HG03378 (cell line): Measurements from ENCODE around the gene PTPRN2.
A peak's percentile ranks its signal among the peaks of the same experiment; 100 is the strongest.
"Not testable (repeated sequence)": the region's sequence is repeated elsewhere in the genome, so short reads cannot be mapped to it uniquely, and the experiment has no call there.

Source experiments
- ATAC-seq: cut with Tn5 transposase; IDR thresholded peaks from one replicate; pipeline ENCODE4 v1.9.1; 2021; ENCODE audit warnings: mild to moderate bottlenecking, moderate library complexity; ENCODE audit not compliant: unreplicated experiment

The PTPRN2 gene

DNA sequence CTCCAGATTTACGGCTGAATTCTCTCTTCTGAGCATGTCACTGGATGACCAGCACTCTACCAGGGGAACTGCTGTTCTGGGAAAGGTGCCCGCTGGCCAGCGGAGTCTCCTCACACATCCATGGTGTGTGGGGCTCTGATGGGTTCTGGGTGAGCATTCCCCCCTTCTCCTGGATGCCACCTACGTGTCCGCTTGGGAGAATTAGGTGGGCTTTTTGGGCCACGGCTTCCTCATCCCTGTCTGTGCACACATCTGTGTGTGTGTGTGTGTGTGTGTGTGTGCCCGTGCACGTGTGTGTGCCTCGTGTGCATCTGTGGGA, 1087.8 kb downstream of the PTPRN2 start:
- no peak for ATAC-seq

DNA sequence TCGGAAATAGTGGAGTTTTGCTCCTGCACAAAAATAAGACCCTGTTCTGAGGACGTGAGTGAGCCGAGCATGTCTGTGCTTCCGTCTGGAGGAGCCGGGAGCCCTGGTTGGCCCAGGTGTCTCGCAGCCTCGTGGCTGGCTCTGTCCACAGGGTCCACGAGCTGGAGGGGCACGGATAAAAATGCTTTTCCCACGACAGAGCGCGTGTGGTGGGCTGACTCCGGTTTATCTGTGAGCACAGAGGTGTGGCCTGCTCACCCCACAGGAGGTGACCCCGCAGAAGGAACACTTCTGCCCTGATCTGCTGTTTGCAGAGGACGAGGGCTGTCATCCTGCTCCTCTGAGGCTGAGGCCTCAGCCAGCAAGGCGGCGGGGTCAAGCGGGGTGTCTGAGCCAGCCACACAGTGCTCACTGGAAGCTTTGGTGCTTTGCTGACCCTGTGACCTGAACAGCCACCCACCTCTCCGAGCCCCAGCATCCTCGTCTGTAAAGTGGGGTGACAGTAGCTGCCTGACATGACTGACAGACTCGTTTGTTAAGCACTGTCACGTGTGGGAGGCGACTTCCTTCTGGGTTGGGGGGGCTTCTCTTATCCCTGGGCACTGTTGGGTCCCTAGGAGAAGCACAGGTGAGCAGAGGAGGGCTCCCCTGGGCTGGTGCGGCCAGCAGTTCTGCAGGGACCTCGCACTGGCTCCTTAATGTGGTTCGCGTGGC, 1088.3 kb downstream of the PTPRN2 start:
- no peak for ATAC-seq

DNA sequence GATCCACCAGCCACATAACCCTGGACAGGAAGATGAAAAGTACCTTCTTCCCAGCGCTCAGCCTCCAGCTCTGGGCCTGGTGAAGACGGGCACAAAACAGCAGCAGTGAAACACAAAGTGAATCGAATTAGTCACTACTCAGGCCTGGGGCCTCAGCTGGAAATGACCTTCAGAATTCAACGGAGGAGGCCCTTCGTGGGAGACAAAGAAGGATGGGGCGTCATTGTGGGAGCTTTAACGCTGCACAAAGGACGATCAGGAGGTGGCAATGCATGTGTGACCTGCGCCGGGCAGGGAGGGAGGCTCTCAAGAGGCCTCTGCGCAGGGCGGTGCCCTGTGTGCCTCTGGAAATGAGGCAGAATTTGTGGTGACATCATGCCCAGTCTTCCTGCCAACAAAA, 1089.0 kb downstream of the PTPRN2 start:
- ATAC-seq, result no peak

DNA sequence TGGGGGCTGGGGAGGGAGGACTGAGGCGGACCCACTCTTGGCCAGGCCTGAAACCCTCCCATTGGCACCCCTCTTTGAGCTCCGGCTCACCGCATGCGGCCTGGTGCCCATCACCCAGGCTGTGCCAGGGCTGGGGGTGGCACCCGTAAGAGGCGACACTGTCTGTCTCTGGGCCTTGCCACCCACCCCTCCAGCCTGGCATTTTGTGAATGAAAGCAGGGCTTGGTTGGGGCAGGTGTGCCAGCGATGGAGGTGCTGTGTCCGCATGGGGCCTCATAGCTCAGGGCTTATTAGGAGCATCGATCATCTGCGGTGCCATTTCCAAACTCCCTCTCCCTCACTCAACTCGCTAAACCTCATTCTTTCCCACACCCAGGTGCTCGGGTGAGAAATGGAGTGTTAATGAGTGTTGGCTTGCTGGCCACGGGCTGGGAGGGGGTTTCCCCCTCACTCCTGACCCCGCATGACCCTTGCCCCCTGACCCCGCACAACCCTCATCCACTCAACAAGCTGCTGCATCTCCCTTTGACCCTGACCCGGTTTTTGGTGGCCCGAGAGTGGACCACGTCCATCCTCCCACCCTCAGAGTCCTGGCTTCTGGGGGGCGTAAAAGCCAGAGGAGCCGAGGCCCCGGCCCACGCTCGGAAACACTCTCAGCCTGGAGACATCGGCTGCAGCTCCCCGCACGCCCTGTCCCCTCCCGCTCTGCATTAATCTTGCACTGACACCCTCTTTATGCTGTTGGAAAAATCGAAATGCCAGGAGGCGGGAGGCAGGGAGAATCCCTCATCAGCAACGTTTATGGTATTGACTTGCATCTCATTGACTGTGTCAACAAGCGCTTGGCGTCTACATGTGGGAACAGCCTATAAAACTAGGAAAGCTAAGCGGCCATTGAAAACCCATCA, 1089.6 kb downstream of the PTPRN2 start:
- no peak for ATAC-seq

DNA sequence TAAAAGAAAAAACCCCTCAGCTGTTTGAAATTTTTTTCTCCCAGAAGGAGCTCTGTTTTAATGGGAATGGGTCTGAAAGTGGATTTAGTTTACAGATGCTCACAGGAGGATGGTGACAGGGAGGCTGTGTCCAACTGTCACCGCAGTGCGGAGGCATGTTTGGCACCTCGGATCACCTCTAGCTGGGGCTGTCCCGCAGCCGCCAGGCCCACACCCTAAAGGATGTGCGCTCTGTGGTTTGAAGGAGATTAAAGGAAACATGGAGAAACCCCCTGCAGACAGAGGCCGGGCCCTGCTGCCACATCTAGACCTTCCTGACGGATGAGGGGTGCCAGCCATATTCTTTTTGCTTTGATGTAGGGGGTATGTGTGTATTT, 1090.3 kb downstream of the PTPRN2 start:
- ATAC-seq, result no peak

DNA sequence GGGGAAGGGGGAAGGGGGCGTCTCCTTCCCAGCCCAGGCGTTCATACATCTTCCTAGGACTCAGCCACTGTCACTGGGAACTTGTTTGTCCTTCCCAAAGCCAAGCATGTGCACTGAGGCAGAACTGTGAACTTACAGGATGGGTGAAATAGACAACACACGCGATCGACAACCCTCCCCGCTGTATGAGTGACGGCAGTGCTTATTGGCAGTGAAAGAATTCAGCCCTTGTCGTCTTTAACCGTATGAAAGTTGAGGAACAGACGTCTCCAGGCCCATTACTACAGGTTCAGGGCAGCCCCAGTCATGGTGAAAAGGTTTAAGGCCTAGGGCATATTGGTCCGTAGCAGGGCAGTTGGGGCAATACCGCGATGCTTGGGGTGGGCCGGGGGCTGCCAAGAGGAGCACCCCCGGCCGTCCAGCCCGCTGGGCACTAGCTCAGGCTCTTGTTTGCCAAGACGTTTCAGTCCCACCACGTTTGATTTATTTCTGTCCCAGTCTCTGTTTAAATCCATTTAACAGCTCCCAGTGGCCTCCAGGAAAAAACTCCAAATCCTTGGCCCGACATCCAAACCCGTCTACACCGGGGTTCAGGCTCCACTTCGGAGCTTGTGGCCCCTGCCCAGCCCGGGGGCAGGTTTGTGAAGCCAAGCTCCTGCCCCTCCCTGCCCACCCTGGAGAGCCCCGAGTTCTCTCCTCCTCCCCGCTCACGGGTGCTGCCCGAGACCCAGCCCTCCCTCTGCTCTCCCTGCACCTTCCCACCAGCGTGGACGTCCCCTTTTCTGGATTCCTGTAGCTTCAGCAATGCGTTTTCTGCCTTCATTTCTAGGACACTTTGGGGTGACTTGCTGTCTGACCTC, 1091.0 kb downstream of the PTPRN2 start:
- no peak for ATAC-seq

DNA sequence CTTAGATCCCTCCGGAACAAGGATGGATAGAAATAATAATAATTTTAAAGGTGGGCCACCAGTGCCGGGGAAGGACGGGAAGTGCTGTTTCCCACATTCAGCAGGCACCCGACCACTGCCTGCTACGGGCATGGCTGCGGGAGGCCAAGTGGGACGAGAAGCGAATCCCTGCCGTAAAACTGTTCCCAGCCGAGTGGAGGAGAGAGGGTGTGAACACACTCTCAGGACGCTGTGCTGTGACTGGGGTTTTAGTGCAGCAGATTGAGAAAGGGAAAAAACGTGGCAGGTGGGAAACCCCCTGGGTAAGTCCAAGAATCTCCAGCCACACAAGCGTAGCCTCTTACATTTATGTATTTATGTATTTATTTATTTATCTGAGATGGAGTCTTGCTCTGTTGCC, 1092.0 kb downstream of the PTPRN2 start:
- peak; percentile 78 for ATAC-seq

DNA sequence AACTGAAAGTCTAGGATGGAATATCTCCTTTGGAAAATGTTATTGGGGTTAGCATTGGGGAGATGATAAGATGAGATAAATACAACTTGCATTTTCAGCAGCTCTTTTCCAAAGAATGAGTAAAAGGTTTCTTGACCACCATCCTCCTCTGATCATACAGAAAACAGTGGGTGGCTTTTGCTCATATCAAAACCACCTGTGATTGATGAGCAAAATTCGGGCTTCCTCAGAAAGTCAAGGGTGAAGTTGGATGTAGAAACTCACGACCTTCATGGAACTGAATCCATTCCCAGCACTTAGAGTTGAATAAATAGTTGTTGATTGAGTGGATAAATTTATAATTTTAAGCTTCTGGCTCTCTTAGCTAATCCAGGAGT, 1092.5 kb downstream of the PTPRN2 start:
- no peak for ATAC-seq

DNA sequence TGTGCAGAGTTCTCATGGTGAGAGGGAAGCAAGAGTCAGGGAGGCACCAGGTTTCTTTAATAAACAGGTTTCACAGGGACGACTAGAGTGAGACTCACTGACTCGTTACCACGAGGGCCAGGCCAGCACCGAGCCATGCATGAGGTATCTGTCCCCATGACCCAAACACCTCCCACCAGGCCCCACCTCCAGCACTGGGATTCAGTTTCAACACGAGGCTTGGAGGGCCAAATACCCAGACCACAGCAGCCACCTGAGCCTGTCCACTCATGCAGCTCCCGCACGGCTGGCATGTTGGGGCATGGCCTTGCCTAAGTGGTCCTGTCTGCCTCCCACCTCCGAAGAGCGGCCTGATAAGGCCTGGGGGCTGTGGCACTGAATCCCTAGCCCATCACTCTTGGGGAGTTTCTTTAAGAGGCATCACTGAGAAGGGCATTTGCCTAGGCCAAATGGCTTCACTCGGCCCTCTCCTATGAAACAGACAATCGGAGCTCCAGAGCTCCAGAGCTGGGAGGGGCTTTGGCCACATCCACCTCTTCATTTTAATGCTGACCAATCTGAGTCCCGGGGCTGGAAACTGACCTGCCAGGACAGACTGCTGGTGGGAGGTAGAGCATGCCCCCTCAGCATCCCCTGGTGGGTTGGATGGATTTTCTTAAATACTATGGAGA, 1093.0 kb downstream of the PTPRN2 start:
- no peak for ATAC-seq

DNA sequence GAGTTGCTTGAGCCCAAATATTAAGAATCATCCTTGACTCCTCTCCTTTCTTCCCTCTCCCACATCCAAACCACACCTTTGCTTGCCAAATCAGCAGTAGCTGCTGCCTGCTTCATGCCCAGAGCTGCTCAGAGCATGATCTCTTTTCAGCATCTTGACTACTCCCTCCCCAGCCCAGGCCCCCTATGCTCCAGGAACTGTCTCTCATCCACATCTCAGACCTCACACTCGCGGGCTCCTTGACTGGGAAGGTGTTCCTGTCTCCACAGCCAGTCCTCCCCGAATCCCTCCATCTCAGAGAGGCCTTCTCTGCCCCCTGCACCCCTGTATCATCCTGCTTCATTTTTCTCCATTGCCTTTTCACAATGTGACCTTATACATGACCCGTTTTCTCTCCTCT, 1093.8 kb downstream of the PTPRN2 start:
- no peak for ATAC-seq

DNA sequence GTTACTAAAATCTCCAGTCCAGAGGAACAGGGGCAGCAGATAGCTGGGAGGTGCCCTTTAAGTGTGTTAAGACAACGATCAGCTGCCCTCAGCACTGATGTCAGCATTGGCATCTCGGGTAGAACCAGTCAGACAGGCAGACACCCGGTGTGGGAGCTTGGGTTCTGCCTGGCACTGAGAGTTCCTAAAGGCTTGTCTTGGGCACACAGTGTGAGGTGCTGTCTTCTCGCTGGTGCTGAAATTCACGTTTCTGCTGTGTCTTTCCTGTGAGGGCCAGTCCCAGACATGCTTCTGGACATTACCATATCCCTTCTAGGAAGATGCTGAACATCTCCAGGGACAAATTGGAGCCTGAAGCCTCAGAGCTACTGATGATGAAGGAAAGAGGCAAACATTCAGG, 1094.6 kb downstream of the PTPRN2 start:
- no peak for ATAC-seq

DNA sequence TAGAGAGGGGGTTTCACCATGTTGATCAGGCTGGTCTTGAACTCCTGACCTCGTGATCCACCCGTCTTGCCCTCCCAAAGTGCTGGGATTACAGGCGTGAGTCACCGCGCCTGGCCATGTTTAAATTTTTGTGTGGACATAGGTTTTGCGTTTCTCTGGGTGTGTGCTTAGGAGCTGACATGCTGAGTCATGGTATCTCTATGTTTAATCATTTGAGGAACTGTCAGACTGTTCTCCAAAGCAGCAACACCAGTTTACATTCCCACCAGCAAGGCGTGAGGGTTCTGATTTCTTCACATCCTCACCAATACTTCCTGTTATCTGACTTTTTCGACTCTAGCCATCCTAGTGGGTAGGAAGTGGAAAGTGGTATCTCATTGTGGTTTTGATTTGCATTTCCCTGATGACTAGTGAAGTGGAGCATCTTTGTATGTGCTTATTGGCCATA, 1097.1 kb downstream of the PTPRN2 start:
- ATAC-seq, result peak; percentile 79

DNA sequence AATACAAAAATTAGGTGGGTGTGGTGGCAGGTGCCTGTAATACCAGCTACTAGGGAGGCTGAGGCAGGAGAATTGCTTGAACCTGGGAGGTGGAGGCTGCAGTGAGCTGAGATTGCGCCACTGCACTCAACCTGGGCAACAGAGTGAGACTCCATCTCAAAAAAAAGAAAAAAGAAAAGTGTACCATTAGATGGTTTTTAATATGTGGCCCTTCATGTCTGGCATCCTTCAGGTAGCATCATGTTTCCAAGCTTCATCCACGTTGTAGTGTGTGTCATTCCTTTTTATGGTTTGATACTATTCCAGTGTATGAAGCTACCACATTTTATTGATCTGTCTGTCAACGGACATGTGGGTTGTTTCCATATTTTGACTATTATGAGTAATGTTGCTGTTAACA, 1097.8 kb downstream of the PTPRN2 start:
- not testable (repeated sequence) for ATAC-seq
